NCI-H82 (cell line): Measurements from ENCODE around the gene MYH14.
"Not testable (repeated sequence)": the region's sequence is repeated elsewhere in the genome, so short reads cannot be mapped to it uniquely, and the experiment has no call there.

Source experiments
- DNase-seq: peaks from one replicate; lab custom pipeline; 2025; lab: John Stamatoyannopoulos, UW

The MYH14 gene

DNA sequence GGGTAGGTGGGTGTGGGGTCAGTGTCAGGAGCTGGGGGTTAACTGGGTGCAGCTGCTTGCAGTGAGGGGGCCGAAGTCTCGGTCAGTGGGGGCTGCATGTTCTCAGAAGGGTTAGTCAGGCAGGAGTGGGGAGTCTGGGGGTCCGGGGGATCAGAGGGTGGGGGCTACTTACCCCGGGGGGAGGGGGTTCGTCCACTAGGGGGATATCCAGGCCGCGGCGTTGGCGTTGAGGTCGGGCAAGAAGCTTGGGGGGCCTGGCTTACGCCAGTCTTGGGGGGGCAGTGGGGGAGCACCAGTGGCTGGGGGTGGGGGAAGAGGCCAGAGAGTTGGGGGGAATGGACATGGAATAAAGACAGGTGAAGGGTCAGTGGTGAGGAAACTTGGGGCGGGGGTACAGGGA is 116.6 kb downstream of the MYH14 start:
- no peak for DNase-seq

DNA sequence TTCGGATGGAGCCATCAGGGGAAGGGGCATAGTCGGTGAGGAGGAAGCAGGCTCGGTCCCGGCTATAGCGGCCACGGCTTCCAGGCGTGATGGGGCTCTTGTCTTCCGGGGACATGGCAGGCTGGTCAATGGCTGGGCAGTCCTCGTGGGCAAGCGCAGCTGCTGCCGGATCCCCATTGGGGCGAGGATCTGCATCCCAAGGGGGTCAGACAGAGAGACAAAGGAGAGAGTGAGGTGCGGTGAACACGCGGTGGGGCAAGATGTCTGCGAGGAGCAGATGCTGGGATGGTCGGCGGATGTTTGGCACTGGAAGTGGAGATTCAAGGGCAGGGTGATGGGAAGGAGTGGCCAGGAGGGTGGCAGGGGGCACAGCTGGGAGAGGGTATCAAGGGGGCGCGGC is 117.2 kb downstream of the MYH14 start:
- no peak for DNase-seq

DNA sequence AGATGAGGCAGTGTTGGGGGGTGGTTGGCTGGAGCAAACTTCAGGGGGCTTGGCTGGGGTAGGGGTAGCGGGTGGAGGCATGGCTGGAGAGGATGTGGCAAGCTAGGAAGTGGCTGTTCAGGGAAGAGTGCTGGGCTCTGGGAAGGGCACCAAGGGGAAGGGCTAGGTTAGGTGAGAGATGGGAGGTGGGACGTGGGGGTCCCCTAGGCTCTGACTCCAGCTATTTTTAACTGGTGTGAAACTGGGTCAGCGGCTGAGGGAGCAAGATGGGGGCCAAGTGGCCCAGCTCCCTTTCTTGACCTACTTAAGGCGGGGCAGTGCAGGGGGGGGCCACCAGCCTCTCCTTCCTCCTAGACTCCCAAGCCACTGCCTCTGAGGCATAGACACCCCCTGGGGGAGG is 118.4 kb downstream of the MYH14 start:
- no peak for DNase-seq

DNA sequence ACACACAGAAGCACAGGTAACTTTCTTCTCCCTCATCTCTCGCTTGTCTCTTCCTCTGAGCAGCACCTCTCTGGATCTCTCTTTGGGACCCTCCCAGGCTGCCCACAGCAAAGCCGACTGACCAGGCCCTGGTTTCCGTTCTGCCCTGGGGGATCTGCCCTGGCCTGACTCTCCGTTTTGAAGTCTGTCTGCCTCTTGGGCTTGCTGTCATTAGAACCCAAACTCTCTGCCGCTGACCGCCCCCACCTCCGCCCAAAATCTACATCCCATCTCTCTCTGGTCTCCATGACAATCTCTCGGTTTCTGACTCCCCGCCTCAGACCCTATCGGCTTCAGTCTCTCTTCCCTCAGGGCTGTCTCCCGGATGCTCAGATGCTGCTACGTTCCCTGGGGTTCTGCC is 118.8 kb downstream of the MYH14 start:
- no peak for DNase-seq

DNA sequence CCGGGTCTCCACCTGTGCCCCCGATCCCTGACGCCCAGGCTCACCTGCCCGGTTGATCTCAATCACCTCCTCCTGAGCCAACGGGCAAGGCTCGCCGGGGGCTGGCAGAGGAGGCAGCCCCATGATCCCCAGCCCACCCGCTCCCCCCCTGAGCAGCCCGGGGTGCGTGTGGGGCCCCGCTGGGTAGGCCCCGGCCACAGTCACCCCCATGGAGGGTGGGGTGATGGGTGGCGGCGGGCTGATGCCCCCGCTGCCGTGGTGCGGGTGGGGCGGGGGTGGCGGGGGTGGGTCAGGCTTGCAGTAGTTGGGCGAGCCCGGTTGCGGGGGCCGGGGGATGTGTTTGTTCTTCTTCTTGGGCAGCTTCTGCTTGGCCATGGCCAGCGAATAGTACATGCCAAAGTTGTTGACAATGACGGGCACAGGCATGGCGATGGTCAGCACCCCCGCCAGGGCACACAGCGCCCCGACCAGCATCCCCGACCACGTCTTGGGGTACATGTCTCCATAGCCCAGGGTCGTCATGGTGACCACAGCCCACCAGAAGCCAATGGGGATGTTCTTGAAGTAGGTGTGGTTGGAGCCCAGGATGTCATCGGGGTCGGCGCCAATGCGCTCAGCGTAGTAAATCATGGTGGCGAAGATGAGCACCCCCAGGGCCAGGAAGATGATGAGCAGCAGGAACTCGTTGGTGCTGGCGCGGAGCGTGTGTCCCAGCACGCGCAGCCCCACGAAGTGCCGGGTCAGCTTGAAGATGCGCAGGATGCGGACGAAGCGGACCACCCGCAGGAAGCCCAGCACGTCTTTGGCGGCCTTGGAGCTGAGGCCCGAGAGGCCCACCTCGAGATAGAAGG is 119.7 kb downstream of the MYH14 start:
- DNase-seq = no peak

DNA sequence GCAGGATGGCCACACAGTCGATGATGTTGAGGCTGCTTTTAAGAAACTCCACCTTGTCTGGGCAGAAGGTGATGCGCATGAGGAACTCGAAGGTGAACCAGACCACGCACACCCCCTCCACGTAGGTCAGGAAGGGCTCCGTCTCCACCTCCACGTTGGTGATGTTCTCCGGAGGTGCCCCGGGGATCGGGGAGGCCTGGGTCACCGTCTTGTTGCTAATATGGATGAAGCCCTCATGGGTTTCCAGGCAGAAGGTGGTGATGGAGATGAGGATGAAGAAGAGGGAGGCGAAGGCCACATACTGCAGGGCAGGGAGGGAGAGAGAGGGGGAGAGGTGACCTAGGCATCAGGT is 120.3 kb downstream of the MYH14 start:
- DNase-seq = no peak

DNA sequence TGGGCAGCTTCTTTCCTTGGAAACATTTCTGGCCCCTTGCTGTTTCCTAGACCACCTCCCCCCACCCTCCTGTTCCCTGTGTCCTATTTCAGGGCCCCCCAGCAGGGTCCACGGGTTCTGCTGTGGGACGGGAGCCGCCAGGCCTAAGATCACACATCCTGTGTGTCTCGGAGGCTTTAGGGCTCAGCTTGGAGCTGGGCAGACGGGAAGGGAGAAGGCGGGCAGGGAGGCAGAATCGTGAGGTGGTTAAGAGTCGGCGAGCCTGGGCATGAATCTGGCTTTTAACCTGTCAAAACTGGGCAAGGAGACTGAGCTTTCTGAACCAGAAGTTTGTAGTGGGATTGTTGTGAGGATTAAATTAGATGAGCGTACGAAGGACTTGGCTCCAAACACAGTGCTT is 120.9 kb downstream of the MYH14 start:
- DNase-seq = no peak

DNA sequence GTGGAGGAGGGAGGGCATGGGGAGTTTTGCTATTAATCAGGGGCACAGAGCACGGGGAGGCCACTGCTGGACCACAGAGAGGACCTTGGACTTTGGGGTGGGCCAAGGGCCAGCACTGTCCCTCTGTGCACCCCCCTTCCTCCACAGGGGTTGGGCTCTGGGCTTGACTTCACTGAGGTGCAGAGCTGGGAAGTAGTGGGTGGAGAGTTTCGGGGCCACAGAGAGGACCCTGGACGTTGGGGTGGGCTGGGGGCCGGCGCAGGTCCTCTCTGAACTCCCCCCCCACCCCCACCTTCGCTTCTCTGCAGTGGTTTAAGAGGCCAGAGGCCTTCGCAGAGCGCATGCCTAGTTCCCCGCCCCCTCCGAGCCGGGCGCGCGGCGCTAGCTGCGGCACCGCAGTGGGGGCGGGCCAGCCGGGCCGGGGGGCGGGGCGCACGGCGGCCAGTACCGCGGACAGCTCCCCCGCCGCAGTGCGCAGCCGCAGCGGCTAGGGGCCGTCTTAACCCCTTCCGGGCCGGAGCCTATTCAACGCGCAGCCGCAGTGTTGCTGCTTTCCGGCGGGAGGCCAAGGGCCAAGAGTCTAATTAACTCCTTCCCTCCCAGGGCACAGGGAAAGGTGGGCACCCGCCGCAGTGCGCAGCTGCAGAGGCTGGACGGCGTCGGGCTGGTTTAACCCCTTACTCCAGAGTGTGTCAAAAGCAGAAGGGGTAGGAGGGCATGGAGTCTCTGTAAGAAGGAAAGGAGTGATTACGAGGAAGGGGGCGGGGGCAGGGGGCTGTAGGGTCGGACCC is 122.1 kb downstream of the MYH14 start:
- DNase-seq = peak; percentile 87

DNA sequence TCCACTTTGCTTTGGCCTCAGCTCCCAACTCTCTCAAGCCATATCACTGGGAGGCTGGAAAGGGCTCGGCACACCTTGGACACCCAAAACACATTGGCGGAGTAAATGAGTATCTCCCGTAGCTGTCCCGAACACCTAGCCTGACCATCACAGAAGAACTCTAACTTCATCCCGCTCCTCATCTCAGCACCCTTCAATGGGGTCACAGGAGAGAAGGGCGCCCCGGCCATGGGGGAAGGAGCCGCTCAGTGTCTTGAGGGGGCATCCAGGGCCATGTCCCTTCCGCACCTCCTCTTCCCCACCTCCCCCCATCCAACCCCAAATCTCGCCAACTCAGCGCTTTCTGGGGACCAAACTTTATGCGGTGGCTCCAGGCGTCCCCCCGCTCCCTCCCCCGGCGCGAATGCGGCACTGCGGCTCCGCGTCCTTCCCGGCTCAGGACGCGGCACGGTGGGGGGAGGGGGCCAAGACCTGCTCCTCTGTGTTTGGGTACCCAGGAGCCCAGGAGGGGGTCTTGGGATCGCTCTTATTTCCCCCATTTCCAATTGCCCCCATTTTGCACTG is 122.8 kb downstream of the MYH14 start:
- DNase-seq = no peak

DNA sequence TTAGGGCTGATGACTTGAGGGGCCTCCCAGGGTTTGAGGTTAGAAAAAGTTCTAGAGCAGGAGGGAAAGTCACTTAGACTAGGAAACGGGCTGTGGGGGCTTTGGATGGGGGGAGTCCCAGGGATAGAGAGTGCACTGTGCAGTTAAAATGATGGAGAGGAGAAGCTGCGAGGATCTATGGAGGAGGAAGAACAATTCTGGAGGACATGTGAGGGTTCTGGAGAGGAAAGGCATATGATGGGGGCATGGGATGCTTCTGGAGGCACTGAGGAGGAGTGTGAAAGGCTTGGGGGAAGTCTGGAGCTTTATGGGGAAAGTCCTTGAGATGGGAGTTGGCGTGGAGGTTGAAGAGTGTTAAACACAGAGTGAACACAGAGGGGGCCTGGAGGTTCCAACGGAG is 123.6 kb downstream of the MYH14 start:
- no peak for DNase-seq

DNA sequence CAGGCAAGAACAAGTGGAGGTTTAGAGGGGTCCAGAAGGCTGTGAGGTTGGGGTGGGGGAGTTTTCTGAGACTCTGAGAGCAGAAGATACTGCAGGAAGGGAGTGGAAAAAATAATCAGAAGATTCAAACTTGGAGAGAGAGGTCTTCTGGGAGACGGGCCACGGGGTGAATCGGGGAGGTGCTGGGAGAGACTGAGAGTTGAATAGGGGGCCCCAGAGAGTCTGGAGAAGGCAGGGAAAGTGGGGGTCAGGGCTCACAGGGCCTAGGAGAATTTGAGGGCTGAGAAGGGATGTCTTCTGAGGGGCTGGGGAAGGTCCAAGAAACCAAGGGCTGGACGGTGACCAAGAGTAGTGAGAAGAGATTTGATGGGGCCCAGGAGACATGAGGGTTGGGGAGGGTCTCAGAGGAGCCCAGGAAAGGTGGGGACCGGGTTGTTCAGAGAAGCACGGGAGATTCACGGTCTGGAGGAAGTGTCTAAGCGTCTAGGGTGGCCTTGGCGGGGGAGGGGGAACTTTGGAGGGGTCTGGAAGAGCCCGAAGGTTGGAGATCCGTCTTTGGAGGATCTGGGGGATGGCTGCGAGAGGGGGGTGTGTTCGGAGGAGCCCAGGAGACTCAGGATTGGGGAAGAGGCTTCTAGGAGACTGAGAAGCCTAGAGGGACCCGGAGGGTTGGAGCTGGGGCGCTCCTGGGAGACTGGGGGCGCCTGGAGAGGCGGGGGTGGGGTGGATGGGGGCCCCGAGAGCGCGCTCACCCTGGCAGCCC is 124.2 kb downstream of the MYH14 start:
- DNase-seq = no peak

DNA sequence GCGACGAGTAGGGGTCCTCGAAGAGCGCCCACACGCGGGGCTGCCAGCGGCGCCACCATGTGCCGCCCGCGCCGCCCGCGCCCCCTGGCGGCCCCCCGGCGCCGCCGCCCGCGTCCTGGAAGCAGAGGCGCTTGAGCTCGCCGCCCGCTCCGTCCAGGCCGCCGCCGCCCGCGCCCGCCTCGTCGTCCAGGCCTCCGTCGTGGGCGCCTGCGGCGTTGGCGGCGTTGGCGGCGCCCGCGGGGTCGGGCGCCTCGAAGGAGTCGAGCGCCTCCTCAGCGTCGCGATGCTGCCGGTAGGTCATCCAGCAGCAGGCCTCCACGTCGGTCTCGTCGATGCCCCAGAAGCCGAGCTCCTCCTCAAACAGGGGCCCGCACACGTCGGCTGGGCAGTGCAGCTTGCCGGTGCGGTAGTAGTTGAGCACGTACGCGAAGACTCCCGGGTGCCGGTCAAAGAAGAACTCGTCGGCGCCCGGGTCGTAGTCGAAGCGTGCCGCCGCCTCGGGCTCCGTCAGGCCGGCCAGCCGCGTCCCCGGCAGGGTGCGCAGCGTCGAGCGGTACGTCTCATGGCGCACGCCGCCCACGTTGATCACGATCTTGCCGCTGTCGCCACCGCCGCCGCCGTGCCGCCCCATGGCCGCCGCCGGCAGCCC is 124.9 kb downstream of the MYH14 start:
- DNase-seq = peak; percentile 46

DNA sequence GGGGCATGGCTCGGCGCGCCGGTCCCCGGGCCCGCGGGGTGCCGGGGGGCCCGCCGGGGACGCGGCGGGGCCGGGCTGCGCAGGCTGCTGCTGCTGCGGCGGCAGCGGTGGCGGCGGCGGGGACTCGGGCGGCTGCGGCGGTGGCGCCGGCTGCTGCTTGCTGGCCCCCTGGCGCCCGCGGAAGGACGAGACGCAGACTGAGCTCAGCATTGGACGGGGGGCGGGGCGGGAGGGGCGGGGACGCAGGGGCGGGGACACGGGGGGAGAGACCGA is 125.4 kb downstream of the MYH14 start:
- no peak for DNase-seq

DNA sequence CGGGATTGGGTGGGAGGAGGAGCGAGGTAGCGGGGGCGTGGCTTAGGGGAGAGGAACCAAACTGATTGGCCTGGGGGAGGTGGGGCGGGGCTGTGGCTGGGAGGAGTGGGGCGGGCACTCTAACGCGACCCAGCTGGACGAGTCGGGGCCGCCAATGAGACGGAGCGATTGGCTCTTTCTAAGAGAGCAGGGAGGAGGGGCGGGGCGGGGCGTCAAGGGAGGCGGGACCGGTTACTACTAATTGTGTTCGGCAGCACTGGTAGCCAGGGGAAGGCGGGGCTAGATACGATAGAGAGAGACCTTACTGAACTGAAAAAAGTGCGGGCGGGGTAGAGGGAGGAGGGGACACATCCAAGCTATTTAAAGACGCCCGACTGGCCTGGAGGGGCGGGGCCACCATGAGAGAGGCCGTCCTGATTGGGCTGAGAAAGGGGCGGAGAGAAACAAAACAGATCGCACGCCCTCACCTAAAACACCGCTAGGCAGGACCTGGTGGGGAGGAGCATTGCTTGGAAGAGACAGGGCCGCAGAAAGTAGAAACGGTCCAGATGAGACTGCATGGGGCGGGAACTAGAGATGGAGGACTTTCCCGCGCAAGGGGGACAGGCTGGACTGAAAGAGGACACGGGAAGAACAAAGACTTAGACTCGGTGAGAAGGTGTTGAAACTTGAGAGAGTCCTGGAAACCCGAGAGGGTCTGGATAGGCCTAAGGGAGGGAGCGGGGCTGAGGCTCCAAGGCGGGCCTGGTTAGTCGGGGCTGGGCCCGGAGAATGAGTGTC is 125.9 kb downstream of the MYH14 start, which contains the start of gene KCNC3:
KCNC3 (minus strand) TSS at position 232 of the 780 bp plus-strand sequence. CDS start 295 bp downstream, outside the sequence.
- DNase-seq = peak; percentile 97

DNA sequence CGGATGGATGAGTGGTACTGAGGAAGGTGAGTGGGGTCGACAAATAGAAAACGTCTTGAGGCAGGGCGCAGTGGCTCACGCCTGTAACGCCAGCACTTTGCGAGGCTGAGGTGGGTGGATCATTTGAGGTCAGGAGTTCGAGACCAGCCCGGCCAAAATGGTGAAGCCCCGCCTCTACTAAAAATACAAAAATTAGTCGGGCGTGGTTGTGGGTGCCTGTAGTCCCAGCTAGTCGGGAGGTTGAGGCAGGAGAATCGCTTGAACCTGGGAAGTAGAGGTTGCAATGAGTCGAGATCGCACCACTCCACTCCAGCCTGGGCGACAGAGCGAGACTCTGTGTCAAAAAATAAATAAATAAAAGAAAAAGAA is 126.5 kb downstream of the MYH14 start:
- DNase-seq = not testable (repeated sequence)

DNA sequence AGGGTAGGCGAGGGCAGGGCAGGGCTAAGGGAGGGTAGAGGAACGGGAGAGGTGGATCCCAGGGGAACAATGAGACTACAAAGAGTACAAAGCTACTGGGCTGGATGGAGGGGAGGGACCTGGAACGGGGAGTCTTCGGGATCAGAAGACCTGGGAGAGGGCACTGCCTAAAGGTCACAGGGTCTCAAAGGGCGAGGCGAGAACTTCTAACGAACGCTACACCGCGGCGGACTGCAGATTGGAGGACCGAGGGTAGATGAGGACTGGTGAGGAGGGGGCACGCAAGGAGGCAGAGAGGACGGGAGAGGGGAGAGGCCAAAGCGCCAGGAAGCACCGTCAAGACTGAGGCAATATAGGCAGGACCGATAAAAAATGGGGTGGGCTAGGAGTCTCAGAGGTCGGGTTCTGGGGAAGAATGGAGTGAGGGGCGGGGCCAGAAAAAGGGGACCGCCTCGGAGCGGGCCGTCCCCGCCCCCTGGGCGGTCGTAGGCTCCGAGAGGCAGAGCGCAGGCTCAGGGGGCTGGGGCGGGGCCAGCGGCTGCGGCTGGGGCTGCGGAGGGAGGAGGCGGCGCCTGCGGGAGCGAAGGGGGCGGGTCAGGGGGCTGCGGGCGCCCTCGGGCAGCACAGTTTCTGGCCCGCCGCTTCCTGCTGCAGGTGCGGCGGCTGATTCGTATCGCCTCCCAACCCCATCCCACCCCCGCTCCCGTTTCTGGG is 127.1 kb downstream of the MYH14 start:
- peak; percentile 73 for DNase-seq

DNA sequence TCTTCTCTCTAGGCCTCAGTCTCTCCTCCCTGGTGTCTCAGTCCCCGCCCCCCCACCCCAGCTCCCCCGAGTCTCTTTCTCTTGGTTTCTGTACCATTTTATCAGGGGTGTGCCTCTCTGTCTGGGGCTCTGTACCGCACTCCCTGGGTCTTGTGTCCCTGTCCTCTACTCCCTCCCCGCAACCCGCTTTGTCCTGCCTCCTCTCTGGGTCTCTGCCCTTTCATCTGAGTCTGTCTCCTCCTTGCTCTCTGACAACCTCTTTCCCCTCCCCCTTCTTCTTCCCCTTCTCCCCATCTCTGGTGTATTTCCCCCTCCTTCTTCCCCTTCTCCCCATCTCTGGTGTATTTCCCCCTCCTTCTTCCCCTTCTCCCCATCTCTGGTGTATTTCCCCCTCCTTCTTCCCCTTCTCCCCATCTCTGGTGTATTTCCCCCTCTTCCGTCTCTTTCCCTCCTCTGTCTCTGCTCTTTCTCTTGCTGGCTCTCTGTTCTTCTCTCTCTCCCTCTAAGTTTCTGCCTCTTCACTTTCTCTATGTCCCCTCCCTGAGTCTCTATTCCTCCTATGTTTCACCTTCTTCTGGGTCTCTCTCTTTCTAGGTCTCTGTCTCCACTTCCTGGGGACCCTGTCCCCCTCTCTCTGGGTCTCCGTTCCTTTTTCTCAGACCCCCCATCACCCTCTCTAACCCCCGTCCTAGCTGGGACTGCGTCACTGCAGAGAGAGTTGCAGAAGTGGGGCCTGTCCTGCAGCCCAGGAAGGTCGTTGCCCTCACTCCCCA is 128.0 kb downstream of the MYH14 start:
- no peak for DNase-seq

DNA sequence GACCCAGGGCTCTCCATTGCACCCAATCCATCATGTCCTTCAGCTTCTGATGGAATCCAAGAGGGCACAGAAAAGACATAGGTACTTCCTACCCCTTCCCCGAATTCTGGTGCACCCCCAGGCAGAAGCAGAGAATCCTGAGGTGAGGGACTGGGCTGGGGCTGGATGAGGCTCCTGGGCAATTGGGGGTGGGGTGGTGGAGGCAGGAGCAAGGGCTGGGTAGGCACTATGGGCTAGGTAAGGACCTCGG is 128.5 kb downstream of the MYH14 start:
- DNase-seq = no peak

DNA sequence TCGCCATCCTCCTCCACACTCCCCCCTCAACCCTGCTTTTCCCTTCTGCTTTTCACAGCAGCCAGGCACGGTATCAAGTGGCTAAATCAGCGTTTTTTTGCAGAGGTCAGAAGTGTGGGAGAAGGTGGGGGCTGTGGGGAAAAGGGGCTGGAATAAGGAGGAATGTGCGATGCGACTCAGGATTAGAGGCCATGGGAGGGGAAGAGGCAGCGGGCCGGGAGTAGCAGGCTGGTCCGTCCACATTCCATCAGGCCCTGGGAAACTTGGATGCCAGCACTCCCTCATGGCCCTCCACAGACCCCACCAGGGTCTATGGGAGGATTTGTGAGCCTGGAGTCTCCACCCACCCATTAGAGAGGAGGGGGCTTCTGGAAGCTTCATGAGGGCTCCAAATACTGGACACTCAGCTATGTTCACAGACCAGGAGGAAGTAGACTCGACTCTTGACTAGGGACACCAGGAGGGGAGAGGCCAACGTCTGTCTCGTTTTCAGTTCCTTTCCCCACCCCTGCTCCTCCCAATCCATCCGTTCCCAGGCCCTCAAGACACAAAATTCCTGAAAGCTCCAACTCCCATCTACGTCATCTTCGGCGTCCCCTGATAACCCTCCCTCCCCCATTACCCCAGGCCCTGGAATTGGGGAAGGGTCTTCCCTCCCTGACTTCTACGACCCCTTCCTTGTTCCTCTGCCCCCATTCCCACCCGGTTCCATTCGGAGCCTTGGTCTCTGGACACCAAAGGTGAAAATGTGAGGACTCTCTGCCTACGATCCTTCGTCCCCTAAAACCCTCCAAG is 129.0 kb downstream of the MYH14 start:
- no peak for DNase-seq
